ENCODE results near the gene AAK1. TPM values are rescaled to one million over a fixed set of nuclear protein-coding genes. Genes with fewer than 3 reads are reported as not detected.

Gene AAK1
- polyA plus RNA-seq, 3 donors: 9.8 to 18.9 (median 10.8) TPM

GRCh38 chr2:69512446-69512845 lies 131.1 kb downstream of the AAK1 start:
- H3K9me3 ChIP-seq (replicated peaks in 1 of 2; ENCODE audit: control insufficient read depth in 1 of 2, insufficient read depth in 1 of 2, low read length in 2 of 2): no peaks in the 10 kb centered on the region
- Mint-ChIP-seq H3K27me3 (ENCODE audit: low read depth in 3 of 3) (no peaks in the 10 kb centered on the region), H3K9me3 (peaks cover 0 to 4% (median 0%) of the 10 kb centered on the region in 7 donors), H3K4me1 (peaks cover 22% of the 10 kb centered on the region), H3K36me3 (peaks cover 81 to 86% of the 10 kb centered on the region in 2 donors), H3K4me3 (no peak overlapping the region), H3K27ac (no peak overlapping the region)
- H3K4me3 ChIP-seq (replicated peaks in 1 of 3; ENCODE audit: low read depth in 2 of 3, low read length in 3 of 3): no peak overlapping the region
- no peak overlapping the region for H3K27ac ChIP-seq (ENCODE audit: low read depth in 1 of 2, low read length in 2 of 2)
- intact Hi-C loops (cut with micrococcal nuclease): no loop called here
- H3K4me1 ChIP-seq (ENCODE audit: control insufficient read depth in 1 of 2, insufficient read depth in 2 of 2, low read length in 2 of 2): peaks cover 18 to 20% of the 10 kb centered on the region in 2 donors
- H3K9ac ChIP-seq (ENCODE audit: insufficient read depth, low read length, poor library complexity, severe bottlenecking): no peak overlapping the region
- H3K36me3 ChIP-seq (replicated peaks in 1 of 2; ENCODE audit: control insufficient read depth in 1 of 2, insufficient read depth in 2 of 2, low read length in 2 of 2): peaks cover 64 to 86% of the 10 kb centered on the region in 2 donors
- 100% methylated on average over 1 of the region's 3 CpGs for WGBS (ENCODE audit: insufficient coverage)
- no peaks in the 10 kb centered on the region for H3K79me2 ChIP-seq (ENCODE audit: insufficient read depth, low read length)
- no peak overlapping the region for H3K4me2 ChIP-seq (replicated peaks; ENCODE audit: extremely low read depth, low read length, poor library complexity, severe bottlenecking)
- H2AFZ ChIP-seq (ENCODE audit: insufficient read depth, low read depth, low read length, poor library complexity, severe bottlenecking): no peak overlapping the region
- no peaks in the 10 kb centered on the region for H3K27me3 ChIP-seq (ENCODE audit: control insufficient read depth in 2 of 2, insufficient read depth in 2 of 2, low read length in 2 of 2)
- no peaks in the 10 kb centered on the region for H4K20me1 ChIP-seq (ENCODE audit: insufficient read depth, low read length)
- no peak for TF ChIP-seq CTCF (IDR thresholded peaks at IDR 0.05)
- no peak for DNase-seq

GRCh38 chr2:69510204-69510603 lies 133.3 kb downstream of the AAK1 start:
- no peak overlapping the region for H2AFZ ChIP-seq (ENCODE audit: insufficient read depth, low read depth, low read length, poor library complexity, severe bottlenecking)
- Mint-ChIP-seq H3K4me3 (no peak overlapping the region), H3K36me3 (peaks cover 68 to 75% of the 10 kb centered on the region in 2 donors), H3K27me3 (ENCODE audit: low read depth in 3 of 3) (no peaks in the 10 kb centered on the region), H3K27ac (no peak overlapping the region), H3K9me3 (peaks cover 0 to 4% (median 0%) of the 10 kb centered on the region in 7 donors), H3K4me1 (peaks cover 39% of the 10 kb centered on the region)
- peaks cover 38% of the 10 kb centered on the region in 2 donors for H3K4me1 ChIP-seq (ENCODE audit: control insufficient read depth in 1 of 2, insufficient read depth in 2 of 2, low read length in 2 of 2)
- no CpG with 5 or more reads among the region's 2 CpGs for WGBS (ENCODE audit: insufficient coverage)
- no peaks in the 10 kb centered on the region for H3K9me3 ChIP-seq (replicated peaks in 1 of 2; ENCODE audit: control insufficient read depth in 1 of 2, insufficient read depth in 1 of 2, low read length in 2 of 2)
- no peak overlapping the region for H3K27ac ChIP-seq (ENCODE audit: low read depth in 1 of 2, low read length in 2 of 2)
- no peak for TF ChIP-seq CTCF (IDR thresholded peaks at IDR 0.05)
- H3K9ac ChIP-seq (ENCODE audit: insufficient read depth, low read length, poor library complexity, severe bottlenecking): no peak overlapping the region
- no peak overlapping the region for H3K4me3 ChIP-seq (replicated peaks in 1 of 3; ENCODE audit: low read depth in 2 of 3, low read length in 3 of 3)
- no peaks in the 10 kb centered on the region for H3K27me3 ChIP-seq (ENCODE audit: control insufficient read depth in 2 of 2, insufficient read depth in 2 of 2, low read length in 2 of 2)
- no peak overlapping the region for H3K4me2 ChIP-seq (replicated peaks; ENCODE audit: extremely low read depth, low read length, poor library complexity, severe bottlenecking)
- H4K20me1 ChIP-seq (ENCODE audit: insufficient read depth, low read length): no peaks in the 10 kb centered on the region
- peaks cover 55 to 74% of the 10 kb centered on the region in 2 donors for H3K36me3 ChIP-seq (replicated peaks in 1 of 2; ENCODE audit: control insufficient read depth in 1 of 2, insufficient read depth in 2 of 2, low read length in 2 of 2)
- no peaks in the 10 kb centered on the region for H3K79me2 ChIP-seq (ENCODE audit: insufficient read depth, low read length)
- DNase-seq: no peak
- intact Hi-C loops (cut with micrococcal nuclease): no loop called here

All from CD14-positive monocyte (primary cell).